ENCODE results near the gene DLX6.

The DLX6 gene

GRCh38 chr7:96998744-96999143 is 6.6 kb upstream of the DLX6 start:
- no peak for TF ChIP-seq CTCF (IDR thresholded peaks at IDR 0.05; ENCODE audit: low read depth, low read length, missing control alignments)
- H3K4me3 ChIP-seq (ENCODE audit: low read depth, low read length) = no peak overlapping the region
- in situ Hi-C loops (cut with HindIII; ENCODE audit: low sequenced_read_pairs) = no loop called here
- no peak for DNase-seq (ENCODE audit: low read depth)

- in situ Hi-C loops (cut with HindIII; ENCODE audit: low sequenced_read_pairs) = no loop called here
- TF ChIP-seq CTCF (IDR thresholded peaks at IDR 0.05; ENCODE audit: low read depth, low read length, missing control alignments) = no peak
- no peak for DNase-seq (ENCODE audit: low read depth)
- no peak overlapping the region for H3K4me3 ChIP-seq (ENCODE audit: low read depth, low read length)
Observed at GRCh38 chr7:97001221-97001620, 4.1 kb upstream of the DLX6 start.

GRCh38 chr7:97001656-97002554 is 3.4 kb upstream of the DLX6 start:
- DNase-seq (ENCODE audit: low read depth) = no peak
- no peak overlapping the region for H3K4me3 ChIP-seq (ENCODE audit: low read depth, low read length)
- in situ Hi-C loops (cut with HindIII; ENCODE audit: low sequenced_read_pairs) = no loop called here
- TF ChIP-seq CTCF (IDR thresholded peaks at IDR 0.05; ENCODE audit: low read depth, low read length, missing control alignments) = no peak

GRCh38 chr7:97002555-97003261 is 2.6 kb upstream of the DLX6 start:
- TF ChIP-seq CTCF (IDR thresholded peaks at IDR 0.05; ENCODE audit: low read depth, low read length, missing control alignments) = no peak
- in situ Hi-C loops (cut with HindIII; ENCODE audit: low sequenced_read_pairs) = no loop called here
- DNase-seq (ENCODE audit: low read depth) = no peak
- no peak overlapping the region for H3K4me3 ChIP-seq (ENCODE audit: low read depth, low read length)

- DNase-seq (ENCODE audit: low read depth) = no peak
- no peak for TF ChIP-seq CTCF (IDR thresholded peaks at IDR 0.05; ENCODE audit: low read depth, low read length, missing control alignments)
- H3K4me3 ChIP-seq (ENCODE audit: low read depth, low read length) = no peak overlapping the region
- in situ Hi-C loops (cut with HindIII; ENCODE audit: low sequenced_read_pairs) = no loop called here
Observed at GRCh38 chr7:97003262-97004246, 1.8 kb upstream of the DLX6 start.

Data from astrocyte of the cerebellum (primary cell).